Measurements from ENCODE around the gene PPP3R1. TPM values are rescaled to one million over a fixed set of nuclear protein-coding genes. Genes with fewer than 3 reads are reported as not detected.

Gene PPP3R1
- total RNA-seq, 3 donors from 2014 or later, result 45.9 to 54.0 (median 53.4) TPM

GRCh38 chr2:68293024-68293423, 40.7 kb upstream of the PPP3R1 start:
- DNase-seq (no peak), ATAC-seq (no peak)
- no peak overlapping the region for H3K4me3 ChIP-seq
- no peak for TF ChIP-seq CTCF (IDR thresholded peaks at IDR 0.05)
- H3K36me3 ChIP-seq (ENCODE audit: low read depth), result no peaks in the 10 kb centered on the region
- H3K4me1 ChIP-seq (ENCODE audit: low read depth), result no peaks in the 10 kb centered on the region
- H3K9me3 ChIP-seq, result no peaks in the 10 kb centered on the region
- intact Hi-C loops (cut with DNase I, micrococcal nuclease), result no loop called here

GRCh38 chr2:68292108-68292710, 39.9 kb upstream of the PPP3R1 start:
- Histone ChIP-seq H3K9me3 (no peaks in the 10 kb centered on the region), H3K36me3 (ENCODE audit: low read depth) (no peaks in the 10 kb centered on the region), H3K4me1 (ENCODE audit: low read depth) (no peaks in the 10 kb centered on the region), H3K4me3 (no peak overlapping the region)
- TF ChIP-seq CTCF (IDR thresholded peaks at IDR 0.05), result peak; percentile 29
- peak in 1 of 3 donors; percentile 16 for DNase-seq
- intact Hi-C loops (cut with DNase I, micrococcal nuclease), result no loop called here
- peak; percentile 44 for ATAC-seq

GRCh38 chr2:68291314-68291713, 39.0 kb upstream of the PPP3R1 start:
- Histone ChIP-seq H3K36me3 (ENCODE audit: low read depth) (no peaks in the 10 kb centered on the region), H3K9me3 (no peaks in the 10 kb centered on the region), H3K4me1 (ENCODE audit: low read depth) (no peaks in the 10 kb centered on the region), H3K4me3 (no peak overlapping the region)
- no peak for ATAC-seq
- intact Hi-C loops (cut with DNase I, micrococcal nuclease), result no loop called here
- TF ChIP-seq CTCF (IDR thresholded peaks at IDR 0.05), result no peak
- DNase-seq, result no peak

- Histone ChIP-seq H3K4me3 (no peak overlapping the region), H3K9me3 (no peaks in the 10 kb centered on the region), H3K36me3 (ENCODE audit: low read depth) (no peaks in the 10 kb centered on the region), H3K4me1 (ENCODE audit: low read depth) (no peaks in the 10 kb centered on the region)
- ATAC-seq (no peak), DNase-seq (no peak)
- intact Hi-C loops (cut with DNase I, micrococcal nuclease), result no loop called here
- no peak for TF ChIP-seq CTCF (IDR thresholded peaks at IDR 0.05)
Observed at GRCh38 chr2:68290901-68291300, 38.6 kb upstream of the PPP3R1 start.

GRCh38 chr2:68287580-68288441, 35.5 kb upstream of the PPP3R1 start:
- ATAC-seq (peak; percentile 44), DNase-seq (peak in 1 of 3 donors; percentile 9)
- Histone ChIP-seq H3K9me3 (no peaks in the 10 kb centered on the region), H3K36me3 (ENCODE audit: low read depth) (no peaks in the 10 kb centered on the region), H3K4me3 (no peak overlapping the region), H3K4me1 (ENCODE audit: low read depth) (no peaks in the 10 kb centered on the region)
- TF ChIP-seq CTCF (IDR thresholded peaks at IDR 0.05), result no peak
- intact Hi-C loops (cut with DNase I, micrococcal nuclease), result loop anchor here in 1 of 2 donors (10.0 kb wide), 1 partner anchor 173 kb away; no protein-coding TSS in a partner anchor

All from mucosa of descending colon (tissue), 3 donors.